NCI-H82 (cell line): Measurements from ENCODE around the gene CCDC148.
A peak's percentile ranks its signal among the peaks of the same experiment; 100 is the strongest.

Experiments
- DNase-seq: peaks from one replicate; lab custom pipeline; 2025; lab: John Stamatoyannopoulos, UW

Gene CCDC148

DNA sequence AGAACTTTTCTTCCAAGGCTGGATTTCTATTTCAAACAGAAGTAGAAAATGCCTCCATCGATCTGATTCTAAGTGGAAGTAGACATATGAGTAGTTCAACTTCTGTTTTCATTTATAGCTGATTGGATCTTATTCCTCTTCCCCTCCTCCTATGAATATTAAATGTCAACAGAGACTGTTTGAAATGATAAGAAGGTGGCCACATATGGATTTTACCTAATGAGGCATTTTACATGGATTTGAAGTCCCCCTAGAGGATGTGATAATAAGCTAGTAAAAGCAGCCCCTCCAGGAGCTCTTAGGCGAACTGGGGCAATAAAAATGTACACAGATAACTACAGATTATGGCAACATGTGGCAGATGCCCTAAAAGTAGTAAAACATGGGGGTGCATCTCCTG lies 283.8 kb downstream of the CCDC148 start:
- no peak for DNase-seq

DNA sequence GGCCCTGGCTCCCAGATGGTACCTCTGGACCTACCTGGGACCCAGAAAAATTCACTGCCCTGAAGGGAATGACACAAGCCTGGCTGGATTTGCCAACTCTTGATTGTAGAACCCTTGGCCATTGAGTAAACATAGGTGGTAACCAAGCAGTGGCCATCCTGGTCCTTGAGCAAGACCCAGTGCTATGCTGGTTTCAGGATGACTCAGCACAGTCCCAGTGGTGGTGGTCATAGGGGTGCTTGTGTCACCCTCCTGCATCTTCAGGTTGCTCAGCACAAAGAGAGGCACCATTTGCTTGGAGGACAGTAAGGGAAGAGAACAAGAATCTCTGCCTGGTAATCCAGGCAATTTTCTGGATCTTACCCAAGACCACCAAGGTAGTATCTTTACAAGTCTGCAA lies 302.0 kb downstream of the CCDC148 start:
- DNase-seq: no peak

DNA sequence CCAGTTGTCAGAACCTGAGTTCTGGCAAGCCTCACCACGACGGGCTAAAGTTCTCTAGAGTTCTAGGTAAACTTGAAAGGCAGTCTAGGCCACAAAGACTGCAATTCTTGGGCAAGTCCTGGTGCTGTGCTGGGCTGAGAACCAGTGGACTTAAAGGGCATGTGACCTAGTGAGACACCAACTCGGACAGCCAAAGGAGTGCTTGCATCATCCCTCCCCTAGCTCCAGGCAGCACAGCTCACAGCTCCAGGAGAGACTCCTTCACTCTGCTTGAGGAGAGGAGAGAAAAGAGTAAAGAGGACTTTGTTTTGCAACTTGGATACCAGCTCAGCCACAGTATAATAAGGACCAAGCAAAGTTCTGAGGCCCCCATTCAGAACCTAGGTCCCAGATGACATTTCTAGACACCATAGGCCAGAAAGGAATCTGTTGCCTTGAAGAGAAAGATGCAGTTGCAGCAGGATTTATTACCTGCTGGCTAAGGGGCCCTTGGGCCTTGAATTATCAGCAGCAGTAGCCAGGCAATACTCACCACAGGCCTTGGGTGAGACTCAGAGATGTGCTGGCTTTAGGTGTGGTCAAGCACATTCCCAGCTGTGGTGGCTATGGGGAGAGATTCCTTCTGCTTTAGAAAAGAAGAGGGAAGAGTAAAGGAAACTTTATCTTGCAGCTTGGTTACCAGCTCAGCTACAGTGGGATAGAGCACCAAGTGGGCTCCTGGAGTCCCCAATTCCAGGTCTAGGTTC lies 303.1 kb downstream of the CCDC148 start:
- DNase-seq: no peak

DNA sequence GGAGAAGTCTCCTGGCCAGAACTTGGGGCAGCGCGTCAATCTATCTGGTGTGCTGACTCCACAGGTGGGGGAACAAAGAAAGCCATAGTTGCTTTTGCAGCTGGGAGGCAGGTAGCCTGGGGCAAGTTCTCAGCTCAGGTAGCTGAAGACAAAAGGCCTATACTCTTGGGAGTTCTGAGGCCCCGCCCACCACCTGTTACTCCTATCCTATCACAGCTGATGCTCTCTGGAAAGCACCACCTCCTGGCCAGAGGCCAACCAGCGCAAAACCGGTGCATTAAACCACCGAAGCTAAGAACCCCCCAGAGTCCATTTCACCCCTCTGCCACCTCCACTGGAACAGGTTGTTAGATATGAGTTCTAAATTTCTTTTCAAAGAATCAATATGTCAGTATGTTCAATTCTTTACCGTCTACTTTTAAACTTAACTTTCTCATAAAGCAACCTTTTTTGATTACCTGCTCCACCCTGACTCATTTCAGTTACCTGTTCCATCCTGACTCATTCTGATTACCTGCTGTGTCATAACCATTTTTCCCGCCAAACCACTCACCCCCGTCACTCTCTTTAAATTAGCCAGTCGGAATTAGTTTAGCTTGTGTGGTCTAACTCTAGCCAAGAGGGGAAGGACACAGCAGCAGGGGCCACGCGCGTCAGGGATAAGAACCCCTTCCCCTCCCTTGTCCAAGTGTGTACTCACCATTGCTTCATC lies 311.5 kb downstream of the CCDC148 start:
- DNase-seq: no peak

DNA sequence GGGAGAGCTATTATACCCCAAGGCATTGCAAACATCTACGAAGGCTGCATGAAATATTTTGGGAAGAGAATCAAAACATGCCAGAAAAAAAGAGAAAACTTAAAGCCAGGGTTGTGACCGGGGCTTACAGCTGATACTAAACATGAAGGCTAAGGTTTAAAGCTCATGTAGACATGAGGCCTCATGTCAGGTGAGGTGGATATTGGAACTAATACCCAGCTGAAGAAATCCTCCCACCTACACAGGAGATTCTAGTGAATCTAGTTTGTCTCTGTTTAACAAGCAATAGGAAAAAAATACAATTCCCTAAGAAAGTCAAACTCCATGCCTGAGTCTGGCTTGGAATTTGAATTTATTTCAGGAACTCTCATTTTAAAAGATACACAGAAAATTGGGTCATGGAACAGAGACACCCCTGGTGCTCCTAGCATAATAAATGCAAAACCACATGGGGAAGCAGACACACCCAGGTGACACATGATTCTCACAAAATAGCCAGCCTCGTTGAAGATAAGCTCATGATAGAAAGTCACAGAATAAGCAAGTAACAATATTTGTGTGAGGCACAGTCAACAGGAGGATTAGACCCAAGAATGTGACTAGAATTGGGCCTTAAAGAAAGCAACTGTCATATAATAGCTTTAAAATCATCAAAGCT lies 312.7 kb downstream of the CCDC148 start:
- DNase-seq: no peak

DNA sequence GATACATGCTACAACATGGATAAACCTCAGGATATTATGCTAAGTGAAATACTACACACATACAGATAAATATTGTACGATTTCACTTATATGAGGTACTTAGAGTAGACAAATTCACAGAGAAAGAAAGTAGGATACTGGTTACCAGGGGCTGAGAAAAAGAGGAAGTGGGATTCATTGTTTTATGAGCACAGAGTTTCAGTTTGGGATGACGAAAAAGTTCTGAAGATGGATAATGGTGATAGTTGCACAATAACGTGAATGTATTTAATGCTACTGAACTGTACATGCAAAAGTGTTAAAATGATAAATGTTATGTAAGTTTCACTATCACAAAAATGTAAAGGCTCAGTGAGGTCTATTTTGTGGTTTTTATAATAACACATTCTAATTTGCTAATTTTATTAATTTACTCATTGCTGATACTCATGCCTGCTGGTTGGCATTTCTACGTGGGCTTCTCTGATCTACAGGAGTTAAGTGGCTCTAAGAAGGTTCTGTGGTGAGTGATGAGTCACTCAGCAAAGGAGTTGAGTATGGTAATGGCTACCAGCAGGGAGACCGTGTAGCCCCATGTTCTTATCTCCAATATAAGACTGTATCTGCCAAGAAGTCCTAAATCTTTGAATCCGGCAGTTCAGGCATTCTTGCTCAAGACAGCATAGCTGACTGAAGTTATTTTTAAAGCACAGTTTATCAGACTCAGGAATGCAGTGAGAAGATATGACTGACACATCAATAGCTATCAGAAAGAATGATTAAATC lies 313.8 kb downstream of the CCDC148 start:
- DNase-seq: no peak

DNA sequence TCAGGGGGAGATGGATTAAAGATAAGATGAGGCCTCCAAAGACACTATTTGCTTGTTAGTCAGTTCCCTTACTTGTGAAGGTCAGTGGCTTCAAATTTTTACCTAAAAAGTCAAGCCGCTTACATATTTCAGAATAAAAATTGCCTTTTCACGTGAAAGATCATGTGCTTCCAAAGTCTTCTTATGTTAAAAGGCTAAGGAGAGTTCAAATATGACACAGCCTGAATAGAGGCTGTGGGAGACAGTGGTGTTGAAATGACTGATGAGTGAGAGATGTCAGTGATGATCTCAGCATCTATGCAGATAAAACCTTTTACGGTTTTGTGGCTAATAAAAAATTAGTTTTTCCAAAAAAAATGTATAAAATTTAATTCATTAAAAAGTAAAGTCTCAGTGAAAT lies 314.4 kb downstream of the CCDC148 start:
- DNase-seq: no peak

DNA sequence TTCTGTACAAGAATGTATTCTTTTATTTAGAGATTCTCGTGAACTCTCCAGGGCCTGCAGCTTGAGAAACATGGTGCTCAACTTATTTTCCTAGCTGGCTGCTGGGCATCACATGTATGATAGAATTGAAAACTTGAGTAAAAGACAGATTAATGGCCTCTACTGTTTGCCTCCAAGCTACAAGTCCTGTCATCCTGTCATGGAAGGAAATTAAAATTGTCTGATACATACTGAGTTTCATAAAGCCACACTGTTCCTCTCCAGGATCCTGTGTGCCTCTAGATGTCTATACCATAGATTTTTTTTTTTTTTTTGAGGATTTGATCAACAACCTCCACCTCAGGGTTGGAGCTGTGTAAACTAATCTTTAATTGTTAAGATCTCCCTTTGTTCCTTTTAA lies 316.4 kb downstream of the CCDC148 start:
- DNase-seq: no peak

DNA sequence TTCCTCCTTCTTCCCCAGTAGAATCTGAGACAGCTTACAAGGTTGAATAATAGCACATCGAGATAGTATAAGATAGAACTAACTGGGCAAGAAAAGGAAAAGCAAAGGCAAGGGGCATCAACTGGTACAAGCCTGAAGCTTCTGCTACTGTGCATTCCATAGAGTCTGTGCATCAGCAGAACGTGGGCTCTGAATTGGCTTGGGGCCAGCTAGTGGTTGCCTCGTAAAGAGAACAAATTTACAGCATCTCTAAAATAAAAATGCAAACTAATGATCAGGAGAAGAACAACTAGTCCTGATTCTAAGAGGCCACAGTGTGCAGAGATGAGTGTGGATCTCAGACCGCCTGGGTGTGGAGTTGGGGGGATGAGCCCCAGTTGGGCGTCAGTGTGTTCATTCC lies 318.3 kb downstream of the CCDC148 start:
- DNase-seq: no peak

DNA sequence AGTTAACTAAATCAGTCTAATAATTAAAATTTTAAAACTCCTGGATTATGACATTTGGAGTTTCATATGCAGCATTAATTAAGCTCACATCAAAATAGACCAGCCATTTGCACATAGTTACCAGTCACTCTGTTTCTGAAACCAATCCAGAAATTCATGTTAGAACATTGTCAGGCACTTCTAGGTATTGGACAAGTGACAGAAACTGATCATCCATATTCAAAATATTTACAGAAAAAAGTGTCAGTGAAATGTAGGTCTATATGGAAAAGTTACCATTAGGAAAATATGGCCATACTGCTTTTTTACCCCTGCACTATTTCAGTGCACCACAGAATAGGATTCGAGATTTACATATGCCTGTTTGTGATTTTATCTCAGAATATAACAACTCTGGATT lies 321.5 kb downstream of the CCDC148 start:
- DNase-seq: no peak

DNA sequence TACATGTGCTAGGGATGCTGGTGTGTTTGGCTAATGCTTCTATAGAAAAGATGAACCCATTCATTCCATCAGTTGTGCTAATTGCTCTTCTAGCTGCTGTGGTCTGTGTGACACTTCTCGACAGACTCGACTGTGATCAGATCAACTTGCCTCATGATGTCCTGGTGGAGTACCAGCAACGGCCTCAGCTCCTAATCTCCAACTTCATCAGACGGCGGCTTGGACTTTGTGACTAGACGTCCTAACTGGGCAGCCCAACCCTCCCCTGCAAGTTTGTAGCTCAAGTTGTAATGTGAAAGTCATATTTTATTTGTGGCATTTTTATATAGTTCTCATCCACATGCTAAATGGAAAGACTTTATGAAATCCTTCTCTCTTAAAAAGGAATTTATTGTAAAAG lies 321.9 kb downstream of the CCDC148 start:
- no peak for DNase-seq

DNA sequence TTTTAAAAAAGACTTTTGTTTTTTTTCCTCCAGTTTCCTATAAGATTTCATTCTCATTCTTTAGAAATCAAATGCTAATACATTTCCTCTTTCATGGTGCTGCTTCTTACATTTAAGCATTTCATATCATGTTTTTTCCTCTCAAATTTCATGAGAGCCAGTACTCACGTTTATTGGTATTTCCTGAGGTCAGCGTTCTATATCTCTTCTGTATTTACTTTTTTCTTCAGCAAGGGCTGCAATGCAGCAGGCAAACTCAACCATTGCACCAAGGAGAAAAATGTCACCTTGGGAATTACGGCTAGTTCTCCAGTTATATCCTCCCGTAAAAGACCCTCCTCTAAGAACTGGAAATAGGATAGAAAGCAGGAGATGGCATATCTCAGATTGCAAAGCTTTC lies 322.5 kb downstream of the CCDC148 start:
- no peak for DNase-seq

DNA sequence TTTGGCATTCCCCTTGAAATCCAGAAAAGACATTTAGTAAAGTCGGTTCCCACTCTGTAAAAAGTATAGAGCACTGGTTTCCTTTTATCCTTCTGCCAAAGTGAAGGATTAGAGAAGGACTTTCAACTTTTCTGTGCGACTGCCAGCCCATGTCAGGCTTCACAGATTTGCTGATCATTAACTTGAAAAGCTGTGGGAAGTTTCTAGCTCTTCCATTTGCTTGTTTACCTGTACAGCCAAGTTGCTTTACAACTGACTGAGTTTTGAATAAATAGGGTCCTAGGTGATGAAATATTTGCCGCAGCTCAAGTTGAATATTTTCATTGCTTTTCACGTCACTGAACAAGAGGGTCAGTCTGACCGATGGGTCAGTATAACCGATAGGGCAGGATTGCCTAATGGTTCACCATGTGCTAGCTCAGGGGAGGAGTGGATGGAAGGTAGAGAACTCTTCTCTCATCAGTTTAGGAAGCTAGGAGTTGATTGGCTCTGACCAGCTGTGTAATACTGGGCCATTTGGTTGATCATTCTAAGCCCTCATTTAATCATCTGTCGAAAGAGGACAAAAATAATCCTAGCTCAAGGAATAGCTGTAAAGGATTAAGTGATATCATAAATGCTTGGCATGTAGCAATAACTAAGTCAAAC lies 324.5 kb downstream of the CCDC148 start:
- DNase-seq: peak; percentile 83

DNA sequence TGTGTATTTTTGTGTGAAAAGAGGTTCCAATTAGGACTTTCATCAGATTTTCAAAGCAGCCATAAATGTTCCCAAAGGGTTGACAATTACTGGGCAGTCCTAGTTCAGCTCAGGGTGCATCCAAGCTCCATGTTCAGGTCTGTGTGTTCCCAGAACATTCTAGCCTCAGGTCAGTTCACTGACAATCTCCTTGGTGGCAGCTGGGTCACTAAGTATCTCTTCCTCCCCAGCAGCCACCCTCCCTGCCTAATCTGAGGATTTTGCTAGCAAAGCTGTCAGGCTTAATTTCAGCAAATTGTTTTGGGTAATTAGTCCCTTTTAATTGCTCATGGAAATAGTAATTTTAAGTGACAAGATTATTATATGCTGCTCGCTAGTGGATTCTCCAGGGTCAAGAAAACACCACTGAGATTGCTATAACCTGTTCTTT lies 325.1 kb downstream of the CCDC148 start:
- DNase-seq: peak; percentile 91

DNA sequence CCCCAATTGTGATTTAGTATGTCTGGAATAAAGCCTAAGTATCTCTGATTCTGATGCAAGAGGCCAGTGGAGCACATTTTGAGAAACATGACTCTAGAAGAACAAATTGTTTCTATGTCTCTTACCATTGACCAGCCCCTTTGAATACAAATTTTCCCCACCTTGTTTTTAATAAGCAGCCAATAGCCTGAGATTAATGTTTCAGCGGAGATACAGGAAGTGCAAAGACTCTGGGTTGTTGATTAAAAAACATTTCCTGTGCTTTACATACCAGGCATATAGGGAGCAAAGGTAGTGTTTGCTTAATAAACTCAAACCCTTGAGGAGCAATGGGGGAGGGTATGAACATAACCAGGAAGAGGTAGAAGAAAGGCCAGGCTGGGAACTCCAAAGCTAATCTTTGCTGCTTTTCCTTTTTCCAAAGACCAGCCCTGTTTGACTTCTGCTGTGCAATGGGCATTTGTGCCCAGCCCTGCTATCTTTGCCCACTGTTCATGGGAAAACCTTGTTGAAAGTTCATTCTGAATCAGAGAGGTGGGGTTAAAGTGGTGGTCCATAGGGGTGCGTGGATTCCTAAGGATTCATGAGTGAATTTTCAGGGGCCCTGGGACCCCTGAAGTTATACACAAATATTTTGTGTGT lies 325.6 kb downstream of the CCDC148 start:
- no peak for DNase-seq

DNA sequence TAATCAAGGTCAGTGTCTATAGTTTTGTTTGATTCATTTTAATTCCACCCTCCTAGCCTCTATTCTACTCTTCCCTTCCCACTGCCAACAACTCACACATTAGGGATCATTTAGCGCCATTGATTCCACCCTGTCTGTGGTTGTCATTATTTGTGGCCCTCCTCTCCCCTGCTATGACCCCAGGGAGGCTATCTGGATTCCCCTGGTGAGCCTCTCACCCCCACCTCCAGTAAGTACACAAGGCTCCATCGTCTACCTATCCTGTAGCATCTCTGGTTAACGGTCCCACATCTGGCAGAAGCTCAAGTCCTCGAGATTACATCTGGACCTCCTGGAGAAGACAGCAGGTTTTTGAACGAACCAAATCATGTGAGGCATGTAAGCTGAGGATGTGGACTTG lies 327.5 kb downstream of the CCDC148 start:
- no peak for DNase-seq

DNA sequence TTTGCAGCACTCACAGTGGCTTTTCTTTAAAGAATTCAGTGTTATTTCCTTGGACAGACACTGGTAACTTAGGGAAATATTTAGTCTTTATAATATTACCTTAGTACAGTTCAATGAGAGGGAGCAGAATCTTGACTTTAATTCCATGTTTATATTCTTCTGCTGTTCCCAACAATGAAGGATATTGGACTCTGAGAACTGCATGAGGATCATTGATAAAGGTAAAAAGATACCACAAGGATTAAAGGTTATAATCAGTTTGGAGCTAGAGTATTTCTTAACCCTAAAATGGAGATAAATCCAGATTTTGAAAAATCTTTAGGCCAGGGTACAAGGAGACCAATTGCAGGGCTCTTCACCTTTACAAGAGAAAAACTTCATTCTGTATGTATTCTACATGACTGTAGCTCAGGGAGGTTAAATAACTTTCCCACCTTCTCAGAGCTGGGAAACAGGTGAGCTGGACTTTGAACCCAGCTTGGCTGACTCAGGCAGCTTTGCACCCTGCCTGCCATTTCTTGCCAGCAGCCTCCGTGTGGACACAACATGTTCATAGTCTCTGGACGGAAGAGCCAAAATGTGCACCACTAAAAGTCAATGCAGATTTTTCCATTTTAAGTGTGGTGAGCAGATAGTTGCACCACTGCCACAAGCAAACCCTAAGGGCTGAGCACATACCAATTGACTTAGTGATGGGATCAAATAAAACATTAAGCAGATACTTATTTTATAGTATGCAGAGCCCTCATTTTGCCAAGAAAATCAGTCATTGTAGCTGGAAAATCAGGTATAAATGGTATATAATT lies 328.2 kb downstream of the CCDC148 start:
- DNase-seq: no peak

DNA sequence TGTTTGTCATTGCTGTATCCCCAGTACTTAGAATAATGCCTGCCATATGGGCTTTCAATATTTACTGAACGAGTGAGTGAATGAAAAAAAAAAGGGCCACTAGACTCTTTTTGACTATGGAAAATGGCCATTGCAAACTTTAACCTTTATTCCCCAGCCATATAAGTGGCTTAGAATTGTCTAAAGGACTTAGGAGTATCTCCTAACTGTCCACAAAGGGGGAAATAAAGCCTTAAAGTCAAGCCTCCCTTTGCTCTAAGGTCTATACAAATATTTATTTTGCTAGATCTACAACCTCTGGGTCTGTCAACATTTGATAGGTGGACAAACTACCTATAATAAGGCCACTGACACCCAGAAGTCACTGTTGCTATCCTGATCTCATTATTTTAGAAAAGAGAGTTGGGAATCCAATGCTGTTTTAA lies 329.2 kb downstream of the CCDC148 start:
- DNase-seq: no peak

DNA sequence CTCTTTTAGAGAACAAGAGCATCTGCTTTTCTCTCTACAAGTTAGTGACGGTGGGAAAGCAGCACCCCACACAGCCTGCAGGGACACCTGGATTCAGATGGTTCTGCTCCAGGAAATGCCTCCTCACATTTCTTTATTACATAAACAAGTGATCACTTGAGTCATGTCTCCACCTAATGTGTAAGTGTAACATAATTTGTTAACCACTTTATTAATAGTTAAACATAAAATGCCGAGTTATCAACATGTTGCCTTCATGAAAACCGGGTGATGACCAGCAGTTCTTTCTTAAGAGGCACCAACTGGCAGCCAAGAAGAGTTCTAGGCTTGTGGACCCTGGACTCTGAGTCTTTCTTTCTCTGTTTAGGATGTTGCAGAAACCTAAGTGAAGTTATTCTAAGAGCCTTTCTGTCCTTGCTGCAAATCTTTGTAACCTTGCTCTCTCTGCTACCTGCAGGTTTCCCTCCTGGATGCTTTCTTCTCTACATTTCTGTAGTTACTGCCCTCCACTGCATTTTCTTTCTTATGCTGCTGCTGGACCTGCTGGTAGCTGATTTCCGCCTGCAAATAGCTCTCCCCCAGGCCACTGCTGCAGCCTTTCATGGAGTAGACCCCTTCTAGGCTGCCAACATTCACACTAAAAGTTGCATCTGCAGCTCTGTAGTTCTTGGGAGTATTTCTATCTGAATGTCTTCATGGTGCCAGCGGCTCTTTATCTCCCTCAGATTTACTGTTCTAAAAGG lies 330.6 kb downstream of the CCDC148 start:
- DNase-seq: no peak

DNA sequence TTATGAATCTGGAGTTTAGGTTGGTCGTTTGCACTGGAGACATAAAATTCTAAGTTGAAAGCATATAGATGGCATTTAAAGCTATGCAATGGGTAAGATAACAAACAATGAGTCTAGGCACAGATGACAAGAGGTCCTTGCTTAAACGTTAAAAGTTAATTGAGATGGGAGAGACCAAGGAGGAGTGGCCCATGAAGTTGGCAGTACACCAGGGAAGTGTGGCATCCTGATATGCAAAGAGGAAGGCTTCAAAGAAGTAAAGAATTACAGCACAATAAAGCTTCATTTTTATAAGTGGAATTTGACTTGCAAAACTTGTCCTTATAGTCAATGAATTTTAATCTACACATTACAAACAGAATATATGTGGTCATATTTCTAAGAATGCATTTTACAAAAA lies 331.7 kb downstream of the CCDC148 start:
- DNase-seq: no peak
